Fibroblast of the aortic adventitia (primary cell): ENCODE data around the gene FGF16. TPM values are rescaled to one million over a fixed set of nuclear protein-coding genes. Genes with fewer than 3 reads are reported as not detected.
"Not testable (repeated sequence)": the region's sequence is repeated elsewhere in the genome, so short reads cannot be mapped to it uniquely, and the experiment has no call there.

Experiments used
- DNase-seq: peaks from one replicate; pipeline ENCODE4 v3.0.0-alpha.2; 2010; ENCODE audit warnings: low read depth
- H3K4me3 ChIP-seq: 2 replicates; pipeline ENCODE4 v1.5.1; 2011; ENCODE audit warnings: low read depth, mild to moderate bottlenecking, control low read depth, low read length, moderate library complexity
- CTCF ChIP-seq: IDR thresholded peaks from 2 replicates; pipeline ENCODE4 v1.5.1; 2011; ENCODE audit warnings: mild to moderate bottlenecking, low read length, control low read depth, inconsistent platforms; ENCODE audit not compliant: insufficient read depth
- total RNA-seq: library from RNA; depleted of rRNA; stranded (reverse); fragments of >200 nt; gene quantifications from 2 replicates; pipeline ENCODE4 v1.2.3, GENCODE V29; 2012; ENCODE audit warnings: low replicate concordance

The FGF16 gene
- total RNA-seq, 1 donor, result 5.9 TPM

GRCh38 chrX:77455437-77455836, 8.2 kb downstream of the FGF16 start:
- no peak for DNase-seq
- no peak overlapping the region for H3K4me3 ChIP-seq
- TF ChIP-seq CTCF, result no peak

- DNase-seq, result no peak
- H3K4me3 ChIP-seq, result no peak overlapping the region
- TF ChIP-seq CTCF, result no peak
Measured at GRCh38 chrX:77484045-77484444, 36.9 kb downstream of the FGF16 start.

- no peak overlapping the region for H3K4me3 ChIP-seq
- no peak for TF ChIP-seq CTCF
- DNase-seq, result peak; percentile 23
Measured at GRCh38 chrX:77493677-77494553, 46.7 kb downstream of the FGF16 start.

GRCh38 chrX:77500164-77500563, 53.0 kb downstream of the FGF16 start:
- not testable (repeated sequence) for DNase-seq, H3K4me3 ChIP-seq

GRCh38 chrX:77502951-77503525, 55.8 kb downstream of the FGF16 start:
- DNase-seq, result no peak
- no peak overlapping the region for H3K4me3 ChIP-seq
- no peak for TF ChIP-seq CTCF

- no peak for TF ChIP-seq CTCF
- DNase-seq, result peak; percentile 55
- H3K4me3 ChIP-seq, result no peak overlapping the region
Measured at GRCh38 chrX:77505227-77505626, 58.0 kb downstream of the FGF16 start.
